DOHH2 (cell line): ENCODE results near the gene GCNT2.

ENCODE experiments used
- H3F3A ChIP-seq: fragments of 200-600 bp; sonication (generic), shearing (Covaris generic); 2 replicates; pipeline ENCODE4 v1.6.0; 2016; ENCODE audit warnings: antibody characterized with exemption, mild to moderate bottlenecking; ENCODE audit not compliant: control insufficient read depth, insufficient read depth
- H3K27ac ChIP-seq: fragments of 200-600 bp; sonication (generic); 2 replicates; pipeline ENCODE4 v1.5.1; 2014; ENCODE audit warnings: low read depth, mild to moderate bottlenecking, low read length, moderate library complexity
- H3K27me3 ChIP-seq: fragments of 200-600 bp; sonication (generic); 2 replicates; pipeline ENCODE4 v1.6.1; 2014; ENCODE audit warnings: mild to moderate bottlenecking, low read length, mixed read lengths; ENCODE audit not compliant: control insufficient read depth
- H3K36me3 ChIP-seq: fragments of 200-600 bp; sonication (generic); 2 replicates; pipeline ENCODE4 v1.6.1; 2014; ENCODE audit warnings: mild to moderate bottlenecking, low read length, moderate library complexity, mixed read lengths; ENCODE audit not compliant: control insufficient read depth
- H3K4me1 ChIP-seq: fragments of 200-600 bp; sonication (generic); 2 replicates; pipeline ENCODE4 v1.6.1; 2014; ENCODE audit warnings: mild to moderate bottlenecking, low read length, mixed read lengths; ENCODE audit not compliant: control insufficient read depth
- H3K4me2 ChIP-seq: fragments of 200-600 bp; sonication (generic); 2 replicates; pipeline ENCODE4 v1.6.0; 2014; ENCODE audit warnings: mild to moderate bottlenecking, low read length, moderate library complexity
- H3K4me3 ChIP-seq: fragments of 200-600 bp; sonication (generic); 2 replicates; pipeline ENCODE4 v1.5.1; 2014; ENCODE audit warnings: mild to moderate bottlenecking, low read length, mixed read lengths
- H3K79me2 ChIP-seq: fragments of 200-600 bp; sonication (generic); 2 replicates; pipeline ENCODE4 v1.6.1; 2014; ENCODE audit warnings: mild to moderate bottlenecking, low read length, mixed read lengths; ENCODE audit not compliant: control insufficient read depth
- H3K9me2 ChIP-seq: fragments of 200-600 bp; sonication (generic); replicated peaks from 2 replicates; pipeline ENCODE4 v1.6.1; 2014; ENCODE audit warnings: mild to moderate bottlenecking, low read length, mixed read lengths; ENCODE audit not compliant: control insufficient read depth
- H3K9me3 ChIP-seq: fragments of 200-600 bp; sonication (generic); 2 replicates; pipeline ENCODE4 v1.6.1; 2014; ENCODE audit warnings: antibody characterized with exemption, low read length, mixed read lengths; ENCODE audit not compliant: control insufficient read depth, insufficient read depth
- H4K20me1 ChIP-seq: fragments of 200-600 bp; sonication (generic); 2 replicates; pipeline ENCODE4 v1.6.0; 2014; ENCODE audit warnings: low read depth, mild to moderate bottlenecking, antibody characterized with exemption, low read length, moderate library complexity; ENCODE audit not compliant: control insufficient read depth, insufficient read depth
- CTCF ChIP-seq: fragments of 200-600 bp; sonication (generic); IDR thresholded peaks from one replicate; pipeline ENCODE4 v1.5.1; 2014; ENCODE audit warnings: antibody characterized with exemption, mild to moderate bottlenecking, low read depth, low read length; ENCODE audit not compliant: poor library complexity, severe bottlenecking
- EZH2phosphoT487 ChIP-seq: fragments of 200-600 bp; sonication (generic); IDR thresholded peaks from 2 replicates; pipeline ENCODE4 v1.6.1; 2017; ENCODE audit warnings: borderline replicate concordance, mild to moderate bottlenecking, antibody characterized with exemption, low read length, moderate library complexity, mixed read lengths

GCNT2 gene

GRCh38 chr6:10545482-10545881 is 24.3 kb downstream of the GCNT2 start:
- Histone ChIP-seq H3K4me2 (no peak overlapping the region), H3K9me2 (no peaks in the 10 kb centered on the region), H3K4me3 (no peak overlapping the region), H3F3A (no peaks in the 10 kb centered on the region), H3K4me1 (peaks cover 18% of the 10 kb centered on the region), H3K27ac (no peak overlapping the region), H3K9me3 (no peaks in the 10 kb centered on the region), H3K36me3 (peaks cover 10% of the 10 kb centered on the region), H3K79me2 (peaks cover 81% of the 10 kb centered on the region), H3K27me3 (no peaks in the 10 kb centered on the region), H4K20me1 (no peaks in the 10 kb centered on the region)
- TF ChIP-seq EZH2phosphoT487, result no peak
- TF ChIP-seq CTCF, result no peak

GRCh38 chr6:10547809-10548208 is 26.7 kb downstream of the GCNT2 start:
- Histone ChIP-seq H3K36me3 (peaks cover 8% of the 10 kb centered on the region), H4K20me1 (no peaks in the 10 kb centered on the region), H3K4me2 (no peak overlapping the region), H3K27ac (no peak overlapping the region), H3K27me3 (no peaks in the 10 kb centered on the region), H3F3A (no peaks in the 10 kb centered on the region), H3K9me2 (no peaks in the 10 kb centered on the region), H3K79me2 (peaks cover 75% of the 10 kb centered on the region), H3K4me3 (no peak overlapping the region), H3K4me1 (no peaks in the 10 kb centered on the region), H3K9me3 (no peaks in the 10 kb centered on the region)
- TF ChIP-seq CTCF (no peak), EZH2phosphoT487 (no peak)

- no peak for TF ChIP-seq EZH2phosphoT487
- TF ChIP-seq CTCF, result no peak
- no peaks in the 10 kb centered on the region for H3K9me2 ChIP-seq
Observed at GRCh38 chr6:10550764-10551163, 29.6 kb downstream of the GCNT2 start.

More at GRCh38 chr6:10550764-10551163, 29.6 kb downstream of the GCNT2 start:
- Histone ChIP-seq H3K27me3 (no peaks in the 10 kb centered on the region), H3K9me3 (no peaks in the 10 kb centered on the region), H3K79me2 (peaks cover 70% of the 10 kb centered on the region), H3F3A (no peaks in the 10 kb centered on the region), H3K4me1 (no peaks in the 10 kb centered on the region), H3K4me3 (no peak overlapping the region), H3K36me3 (peaks cover 8% of the 10 kb centered on the region), H4K20me1 (no peaks in the 10 kb centered on the region), H3K27ac (no peak overlapping the region), H3K4me2 (no peak overlapping the region)
